HEK293 (cell line): ENCODE data around the gene HCN4.

Experiments
- CTCF ChIP-seq: fragments of 450-650 bp; formaldehyde crosslinking; IDR thresholded peaks from 2 replicates; pipeline ENCODE4 v1.5.1; 2016; ENCODE audit warnings: missing biosample characterization, missing genetic modification characterization
- KLF9 ChIP-seq: fragments of 450-650 bp; formaldehyde crosslinking; IDR thresholded peaks from 2 replicates; pipeline ENCODE4 v1.5.1; 2016; ENCODE audit warnings: missing biosample characterization, missing genetic modification characterization, low read depth
- SP2 ChIP-seq: fragments of 450-650 bp; formaldehyde crosslinking; IDR thresholded peaks from 2 replicates; pipeline ENCODE4 v1.5.1; 2016; ENCODE audit warnings: missing biosample characterization, missing genetic modification characterization
- ZNF114 ChIP-seq: fragments of 450-650 bp; formaldehyde crosslinking; IDR thresholded peaks from 2 replicates; pipeline ENCODE4 v1.5.0; 2017; ENCODE audit warnings: missing biosample characterization, missing genetic modification characterization
- ZNF416 ChIP-seq: fragments of 450-650 bp; formaldehyde crosslinking; IDR thresholded peaks from 2 replicates; pipeline ENCODE4 v1.5.1; 2016; ENCODE audit warnings: missing biosample characterization, missing genetic modification characterization
- ZNF518A ChIP-seq: fragments of 450-650 bp; formaldehyde crosslinking; conservative IDR thresholded peaks from 2 replicates; pipeline ENCODE4 v1.5.1; 2016; ENCODE audit warnings: low read depth, missing biosample characterization, missing genetic modification characterization
- ZNF596 ChIP-seq: fragments of 450-650 bp; IDR thresholded peaks from 2 replicates; pipeline ENCODE4 v1.5.0; 2018; ENCODE audit warnings: missing biosample characterization, mild to moderate bottlenecking, missing genetic modification characterization, moderate library complexity
- ZNF660 ChIP-seq: fragments of 450-650 bp; IDR thresholded peaks from 2 replicates; pipeline ENCODE4 v1.5.1; 2018; ENCODE audit warnings: missing biosample characterization, mild to moderate bottlenecking, missing genetic modification characterization
- ZNF747 ChIP-seq: fragments of 450-650 bp; formaldehyde crosslinking; IDR thresholded peaks from 2 replicates; pipeline ENCODE4 v1.5.1; 2016; ENCODE audit warnings: missing biosample characterization, missing genetic modification characterization

DNA sequence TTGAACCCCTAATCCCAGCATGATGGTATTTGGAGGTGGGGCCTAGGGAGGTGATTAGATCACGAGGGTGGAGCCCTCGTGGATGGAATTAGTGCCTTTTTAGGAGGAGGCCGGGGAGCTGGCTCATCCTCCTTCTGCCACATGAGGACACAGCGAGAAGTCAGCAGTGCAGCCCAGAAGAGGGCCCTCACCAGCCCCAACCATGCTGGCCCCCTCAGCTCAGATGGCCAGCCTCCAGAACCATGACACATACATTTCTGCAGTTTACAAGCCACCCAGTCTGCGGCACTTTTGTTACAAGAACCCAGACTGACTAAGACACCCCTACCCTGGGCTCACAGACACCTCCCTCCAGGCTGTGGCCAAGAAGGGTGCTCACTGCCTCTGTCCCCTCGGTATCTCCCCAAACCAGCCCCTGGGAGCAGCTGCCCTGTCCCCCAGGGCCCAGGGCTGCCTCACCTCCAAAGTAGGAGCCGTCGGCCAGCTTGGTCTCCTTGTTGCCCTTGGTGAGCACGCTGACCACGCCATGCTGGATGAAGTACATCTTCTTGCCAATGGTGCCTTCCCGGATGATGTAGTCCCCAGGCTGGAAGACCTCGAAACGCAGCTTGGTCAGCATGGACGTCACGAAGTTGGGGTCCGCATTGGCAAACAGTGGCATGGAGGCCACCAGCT is 44.1 kb downstream of the HCN4 start:
- TF ChIP-seq CTCF (tag by site-specific recombination) (no peak), ZNF114 (tag by site-specific recombination) (no peak), ZNF747 (tag by site-specific recombination) (no peak), ZNF518A (tag by site-specific recombination) (no peak), ZNF596 (tag by site-specific recombination) (no peak), ZNF660 (tag by site-specific recombination) (no peak), KLF9 (tag by site-specific recombination) (no peak), SP2 (no peak), ZNF416 (tag by site-specific recombination) (no peak)
